Breast epithelium (tissue), 4 donors: ENCODE measurements around the gene HOXB5. TPM values are rescaled to one million over a fixed set of nuclear protein-coding genes. Genes with fewer than 3 reads are reported as not detected.

Experiments
- DNase-seq, 2 donors: peaks; one replicate each; pipeline ENCODE4 v3.0.0-alpha.2; 2019; ENCODE audit warnings: low spot score in 2 of 2
- H3K27ac ChIP-seq, 2 donors: fragments of 200-600 bp; sonication (generic) in 1 of 2; one replicate each; pipeline ENCODE4 v1.5.1; 2016 to 2019; ENCODE audit warnings: mild to moderate bottlenecking in 1 of 2
- H3K27me3 ChIP-seq, 2 donors: fragments of 200-600 bp; sonication (generic) in 1 of 2; one replicate each; pipeline versions ENCODE4 v1.5.1 to v1.6.0; 2017 to 2019; ENCODE audit warnings: control low read depth in 1 of 2, mild to moderate bottlenecking in 1 of 2
- H3K36me3 ChIP-seq: fragments of 200-600 bp; one replicate; pipeline ENCODE4 v1.5.1; 2019
- H3K4me1 ChIP-seq, 2 donors: fragments of 200-600 bp; sonication (generic); one replicate each; pipeline ENCODE4 v1.5.1; 2016 to 2019; ENCODE audit warnings: control low read depth in 1 of 2
- H3K4me3 ChIP-seq, 3 donors: fragments of 200-600 bp; sonication (generic); 1 replicate in 2 of 3; 2 replicates in 1 of 3; pipeline ENCODE4 v1.5.1; 2016 to 2019; ENCODE audit warnings: mild to moderate bottlenecking in 3 of 3, moderate library complexity in 2 of 3
- H3K9me3 ChIP-seq, 2 donors: fragments of 200-600 bp; sonication (generic) in 1 of 2; one replicate each; pipeline ENCODE4 v1.5.1; 2016 to 2019; ENCODE audit warnings: control low read depth in 1 of 2
- POLR2A ChIP-seq: fragments of 450-650 bp; IDR thresholded peaks from one replicate; pipeline ENCODE4 v1.6.1; 2016; ENCODE audit warnings: antibody characterized with exemption, mild to moderate bottlenecking, moderate library complexity
- POLR2AphosphoS5 ChIP-seq, 3 donors: sonication (generic); formaldehyde crosslinking; IDR thresholded peaks; one replicate each; pipeline ENCODE4 v1.6.1; 2017; ENCODE audit warnings: antibody characterized with exemption in 3 of 3
- intact Hi-C: fragments of 100-400 bp; cut with DNase I; formaldehyde crosslinking; loops from one replicate; pipeline ENCODE4 v1.15.1; 2023; ENCODE audit warnings: low total_unique reads
- total RNA-seq, 3 donors: library from RNA; depleted of rRNA; stranded (reverse); fragments of >200 nt; gene quantifications; one replicate each; pipeline ENCODE4 v1.1.0, GENCODE V29; 2016
- TF ChIP-seq, protein P1 (sequence below), 3 donors: fragments of 450-650 bp; IDR thresholded peaks; one replicate each; pipeline ENCODE4 v1.5.1; 2016 to 2017; ENCODE audit warnings: antibody characterized with exemption in 3 of 3, mild to moderate bottlenecking in 3 of 3, moderate library complexity in 3 of 3

HOXB5 gene
- total RNA-seq, 3 donors from 2014 or later, result 0.44 to 2.0 (median 1.4) TPM

DNA sequence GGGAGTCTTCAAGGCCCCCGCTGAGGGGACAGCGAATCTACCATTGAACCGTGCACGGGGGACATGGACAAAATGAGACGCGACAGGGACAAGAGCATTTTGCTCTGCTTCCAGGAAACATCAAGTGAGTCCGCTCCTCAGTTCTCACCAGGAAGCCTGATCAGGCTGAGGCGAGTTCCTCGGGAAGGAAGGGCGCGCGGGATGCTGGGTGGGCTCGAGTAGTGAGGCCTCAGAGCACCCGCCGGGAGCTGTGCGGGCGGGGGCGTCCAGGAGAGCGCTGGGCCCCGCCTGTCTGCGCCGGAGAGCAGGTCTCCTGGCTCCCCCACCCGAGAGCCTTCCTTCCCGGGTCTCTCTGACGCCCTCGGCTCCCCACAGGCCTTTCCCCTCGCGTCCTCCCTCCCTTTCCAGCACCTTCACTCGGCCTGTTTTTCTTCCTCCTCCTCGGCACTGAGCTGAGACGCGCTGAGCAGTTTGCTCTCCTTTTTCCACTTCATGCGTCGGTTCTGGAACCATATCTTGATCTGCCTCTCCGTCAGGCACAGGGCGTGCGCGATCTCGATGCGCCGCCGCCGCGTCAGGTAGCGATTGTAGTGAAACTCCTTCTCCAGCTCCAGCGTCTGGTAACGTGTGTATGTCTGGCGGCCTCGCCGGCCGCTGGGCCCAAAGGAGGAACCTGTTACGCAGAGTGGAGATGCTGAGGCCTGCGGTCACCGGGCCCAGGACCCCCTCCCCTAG is 2.6 kb upstream of the HOXB5 start:
- H3K27ac ChIP-seq, result peak overlapping the region in 1 of 2 donors; percentile 38
- peaks cover 0 to 10% of the 10 kb centered on the region in 2 donors for H3K4me1 ChIP-seq
- peak overlapping the region in 2 of 3 donors; percentile 59 to 70 for H3K4me3 ChIP-seq
- H3K9me3 ChIP-seq, result no peaks in the 10 kb centered on the region
- peaks cover 0 to 94% of the 10 kb centered on the region in 2 donors for H3K27me3 ChIP-seq
- no peak for TF ChIP-seq POLR2AphosphoS5 (IDR thresholded peaks at IDR 0.05)
- H3K36me3 ChIP-seq, result no peaks in the 10 kb centered on the region
- DNase-seq, result no peak
- intact Hi-C loops, result no loop called here

- Histone ChIP-seq H3K9me3 (no peaks in the 10 kb centered on the region), H3K4me3 (no peak overlapping the region), H3K4me1 (peaks cover 0 to 10% of the 10 kb centered on the region in 2 donors), H3K36me3 (no peaks in the 10 kb centered on the region), H3K27me3 (peaks cover 0 to 92% of the 10 kb centered on the region in 2 donors), H3K27ac (no peak overlapping the region)
- intact Hi-C loops, result no loop called here
- TF ChIP-seq, protein P1, sequence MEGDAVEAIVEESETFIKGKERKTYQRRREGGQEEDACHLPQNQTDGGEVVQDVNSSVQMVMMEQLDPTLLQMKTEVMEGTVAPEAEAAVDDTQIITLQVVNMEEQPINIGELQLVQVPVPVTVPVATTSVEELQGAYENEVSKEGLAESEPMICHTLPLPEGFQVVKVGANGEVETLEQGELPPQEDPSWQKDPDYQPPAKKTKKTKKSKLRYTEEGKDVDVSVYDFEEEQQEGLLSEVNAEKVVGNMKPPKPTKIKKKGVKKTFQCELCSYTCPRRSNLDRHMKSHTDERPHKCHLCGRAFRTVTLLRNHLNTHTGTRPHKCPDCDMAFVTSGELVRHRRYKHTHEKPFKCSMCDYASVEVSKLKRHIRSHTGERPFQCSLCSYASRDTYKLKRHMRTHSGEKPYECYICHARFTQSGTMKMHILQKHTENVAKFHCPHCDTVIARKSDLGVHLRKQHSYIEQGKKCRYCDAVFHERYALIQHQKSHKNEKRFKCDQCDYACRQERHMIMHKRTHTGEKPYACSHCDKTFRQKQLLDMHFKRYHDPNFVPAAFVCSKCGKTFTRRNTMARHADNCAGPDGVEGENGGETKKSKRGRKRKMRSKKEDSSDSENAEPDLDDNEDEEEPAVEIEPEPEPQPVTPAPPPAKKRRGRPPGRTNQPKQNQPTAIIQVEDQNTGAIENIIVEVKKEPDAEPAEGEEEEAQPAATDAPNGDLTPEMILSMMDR (IDR thresholded peaks at IDR 0.05), result no peak
- TF ChIP-seq POLR2A, result no peak
- no peak for TF ChIP-seq POLR2AphosphoS5 (IDR thresholded peaks at IDR 0.05)
- no peak for DNase-seq
These were observed 1.9 kb upstream of the HOXB5 start for GRCh38 chr17:48595278-48595999.

DNA sequence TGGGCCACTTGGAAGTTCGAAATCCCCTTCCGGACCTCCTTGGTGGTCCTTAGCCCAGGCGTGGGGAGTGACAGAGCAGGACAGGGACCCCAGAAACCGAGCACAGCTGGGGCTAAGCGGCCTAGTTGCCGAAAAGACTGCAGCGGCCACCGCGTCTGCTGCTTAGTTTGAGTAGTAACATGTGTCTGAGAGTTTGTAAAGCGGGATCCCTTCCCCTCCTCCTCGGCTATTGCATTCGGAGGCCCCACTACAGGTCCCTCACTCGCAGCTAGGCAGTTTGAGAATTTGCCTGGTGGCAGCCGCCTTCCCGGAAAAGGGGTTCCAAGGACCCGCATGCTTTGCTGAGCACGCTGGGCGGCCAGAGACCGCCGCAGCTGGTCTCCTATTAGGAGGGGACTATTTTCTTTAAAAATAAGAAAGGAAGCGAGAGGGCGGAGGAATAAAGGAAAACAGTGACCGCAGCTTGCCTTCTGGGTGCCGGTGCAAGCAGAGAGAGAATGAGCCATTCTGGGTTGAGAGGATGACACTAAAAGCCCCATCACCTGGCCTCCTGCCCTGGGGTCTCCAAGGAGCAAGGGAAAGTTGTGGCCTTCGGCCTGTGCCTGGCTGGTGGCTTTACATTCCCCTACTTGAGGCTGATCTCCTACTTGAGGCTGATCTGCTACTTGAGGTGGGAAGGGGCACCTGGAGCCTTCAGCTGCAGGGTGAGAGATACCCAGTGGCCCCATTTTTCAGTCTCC is 1.1 kb upstream of the HOXB5 start:
- Histone ChIP-seq H3K4me1 (peaks cover 0 to 10% of the 10 kb centered on the region in 2 donors), H3K36me3 (no peaks in the 10 kb centered on the region), H3K9me3 (no peaks in the 10 kb centered on the region), H3K4me3 (no peak overlapping the region), H3K27ac (no peak overlapping the region), H3K27me3 (peaks cover 0 to 88% of the 10 kb centered on the region in 2 donors)
- no peak for TF ChIP-seq POLR2AphosphoS5 (IDR thresholded peaks at IDR 0.05)
- TF ChIP-seq POLR2A, result no peak
- TF ChIP-seq, protein P1 (IDR thresholded peaks at IDR 0.05), result no peak
- DNase-seq, result no peak
- intact Hi-C loops, result loop anchor here (5.0 kb wide), 1 partner anchor 102 kb away; no protein-coding TSS in a partner anchor

- H3K36me3 ChIP-seq, result no peaks in the 10 kb centered on the region
- intact Hi-C loops, result loop anchor here (5.0 kb wide), 1 partner anchor 102 kb away; no protein-coding TSS in a partner anchor
- H3K9me3 ChIP-seq, result no peaks in the 10 kb centered on the region
- H3K4me1 ChIP-seq, result peaks cover 0 to 10% of the 10 kb centered on the region in 2 donors
- H3K27me3 ChIP-seq, result peaks cover 0 to 82% of the 10 kb centered on the region in 2 donors
- H3K27ac ChIP-seq, result no peak overlapping the region
- no peak for TF ChIP-seq POLR2A
- TF ChIP-seq POLR2AphosphoS5 (IDR thresholded peaks at IDR 0.05), result peak in 1 of 3 donors; percentile 27
- TF ChIP-seq, protein P1 (IDR thresholded peaks at IDR 0.05), result peak; percentile 70 to 81 (median 73)
- peak overlapping the region; percentile 41 to 68 (median 43) for H3K4me3 ChIP-seq
- peak in 1 of 2 donors; percentile 79 for DNase-seq
These were observed 410 bp upstream of the HOXB5 start for GRCh38 chr17:48593840-48594537.

DNA sequence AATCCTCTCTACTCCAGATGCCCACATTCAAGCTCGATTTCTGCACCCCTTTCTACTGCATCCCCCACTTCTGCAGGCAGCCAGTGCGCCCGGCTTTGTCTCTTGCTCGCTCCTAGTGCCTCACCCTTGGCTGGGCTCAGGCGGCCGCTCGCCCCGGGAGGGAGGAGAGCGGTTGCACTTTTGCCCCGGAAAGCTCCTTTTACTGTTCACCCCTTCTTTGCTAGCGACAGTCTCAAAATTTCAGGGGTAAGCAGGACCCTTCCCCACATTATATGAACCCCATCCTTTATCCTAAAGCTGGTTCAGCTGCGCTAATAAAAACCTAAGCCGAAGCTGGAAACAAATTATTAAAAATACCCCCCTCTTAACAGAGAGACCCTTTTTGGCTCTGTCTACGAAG is 1.0 kb downstream of the HOXB5 start:
- H3K4me3 ChIP-seq, result peak overlapping the region; percentile 41 to 68 (median 43)
- peaks cover 0 to 3% of the 10 kb centered on the region in 2 donors for H3K4me1 ChIP-seq
- no peak for TF ChIP-seq POLR2A
- TF ChIP-seq, protein P1 (IDR thresholded peaks at IDR 0.05), result no peak
- TF ChIP-seq POLR2AphosphoS5 (IDR thresholded peaks at IDR 0.05), result no peak
- H3K27me3 ChIP-seq, result peaks cover 0 to 78% of the 10 kb centered on the region in 2 donors
- H3K36me3 ChIP-seq, result no peaks in the 10 kb centered on the region
- no peak overlapping the region for H3K27ac ChIP-seq
- intact Hi-C loops, result loop anchor here (1.0 to 5.0 kb wide), 2 partner anchors 16 to 100 kb away; no protein-coding TSS in a partner anchor
- H3K9me3 ChIP-seq, result no peaks in the 10 kb centered on the region
- no peak for DNase-seq
